NB4 (cell line): ENCODE results near the gene DHX16.
"Not testable (repeated sequence)": the region's sequence is repeated elsewhere in the genome, so short reads cannot be mapped to it uniquely, and the experiment has no call there.

ENCODE experiments used
- DNase-seq: peaks from one replicate; pipeline ENCODE4 v3.0.0; 2010; ENCODE audit warnings: low read depth
- H3K4me3 ChIP-seq: one replicate; pipeline ENCODE4 v1.5.1; 2011; ENCODE audit warnings: mild to moderate bottlenecking, low read depth, low read length, moderate library complexity
- CTCF ChIP-seq: IDR thresholded peaks from one replicate; pipeline ENCODE4 v1.5.1; 2012; ENCODE audit warnings: low read depth, low read length
- MAX ChIP-seq: IDR thresholded peaks from 2 replicates; pipeline ENCODE4 v1.6.1; 2011; ENCODE audit warnings: low read depth, low read length
- MYC ChIP-seq: IDR thresholded peaks from 2 replicates; pipeline ENCODE4 v1.6.1; 2011; ENCODE audit warnings: low read depth, low read length
- POLR2A ChIP-seq: IDR thresholded peaks from 2 replicates; pipeline ENCODE4 v1.6.1; 2011; ENCODE audit warnings: mild to moderate bottlenecking; ENCODE audit not compliant: insufficient read length; ENCODE audit errors: extremely low read depth

DHX16 gene

GRCh38 chr6:30719356-30719755 is 46.5 kb upstream of the DHX16 start:
- DNase-seq = no peak
- no peak for TF ChIP-seq MAX
- TF ChIP-seq MYC = no peak
- TF ChIP-seq POLR2A = no peak
- no peak for TF ChIP-seq CTCF
- peak overlapping the region; percentile 100 for H3K4me3 ChIP-seq

- DNase-seq = not testable (repeated sequence)
These were observed 45.3 kb upstream of the DHX16 start for GRCh38 chr6:30717845-30718720.

GRCh38 chr6:30717129-30717844 is 44.5 kb upstream of the DHX16 start, which contains the start of gene MDC1:
Gene MDC1 (minus strand): TSS chr6:30717281. CDS start chr6:30715175, 2,106 bp downstream.
- DNase-seq = peak; percentile 100
- peak; percentile 64 for TF ChIP-seq POLR2A
- peak; percentile 91 for TF ChIP-seq MYC
- peak; percentile 67 for TF ChIP-seq MAX
- peak; percentile 26 for TF ChIP-seq CTCF
- H3K4me3 ChIP-seq = peak within 1 kb of the TSS; percentile 90

More at GRCh38 chr6:30717845-30718720, 45.3 kb upstream of the DHX16 start:
- peak overlapping the region; percentile 100 for H3K4me3 ChIP-seq

- H3K4me3 ChIP-seq = peak overlapping the region; percentile 90
- no peak for DNase-seq
- TF ChIP-seq POLR2A (no peak), MYC (no peak; the same call in 1 of the 2 replicates), MAX (peak; percentile 6; the same call in 1 of the 2 replicates), CTCF (no peak)
These were observed 44.0 kb upstream of the DHX16 start for GRCh38 chr6:30716879-30717128.

- DNase-seq = no peak
- H3K4me3 ChIP-seq = no peak overlapping the region
- TF ChIP-seq MYC (no peak), CTCF (no peak), MAX (no peak), POLR2A (no peak)
These were observed 41.5 kb upstream of the DHX16 start for GRCh38 chr6:30714263-30714662.

- no peak for TF ChIP-seq MYC
- no peak for TF ChIP-seq CTCF
- no peak for TF ChIP-seq MAX
- TF ChIP-seq POLR2A = no peak
These were observed 39.7 kb upstream of the DHX16 start for GRCh38 chr6:30712441-30712945.

More at GRCh38 chr6:30712441-30712945, 39.7 kb upstream of the DHX16 start:
- no peak overlapping the region for H3K4me3 ChIP-seq
- DNase-seq = no peak
